ENCODE measurements around the gene PKNOX2.
A peak's percentile ranks its signal among the peaks of the same experiment; 100 is the strongest.

The PKNOX2 gene

DNA sequence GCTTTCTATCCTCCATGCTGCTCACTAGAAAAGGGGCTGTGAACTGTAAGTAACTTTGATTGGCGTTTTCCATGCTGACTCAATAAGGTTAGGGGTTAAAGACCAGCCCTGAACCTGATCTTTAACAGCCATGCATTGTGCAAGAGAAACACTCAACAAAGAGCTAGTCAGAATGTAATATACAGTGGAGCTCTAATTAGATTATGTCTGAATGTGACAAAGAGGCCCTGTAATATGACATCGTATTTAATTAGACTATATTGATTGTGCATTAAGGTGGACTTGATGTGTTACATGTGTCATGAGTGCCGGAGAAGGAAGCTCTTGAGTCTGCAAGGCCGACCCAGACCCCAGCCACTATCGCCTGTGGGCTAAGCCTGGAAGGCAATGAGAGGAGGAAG is 70.5 kb downstream of the PKNOX2 start:
- DNase-seq (ENCODE audit: low spot score): peak; percentile 55

DNA sequence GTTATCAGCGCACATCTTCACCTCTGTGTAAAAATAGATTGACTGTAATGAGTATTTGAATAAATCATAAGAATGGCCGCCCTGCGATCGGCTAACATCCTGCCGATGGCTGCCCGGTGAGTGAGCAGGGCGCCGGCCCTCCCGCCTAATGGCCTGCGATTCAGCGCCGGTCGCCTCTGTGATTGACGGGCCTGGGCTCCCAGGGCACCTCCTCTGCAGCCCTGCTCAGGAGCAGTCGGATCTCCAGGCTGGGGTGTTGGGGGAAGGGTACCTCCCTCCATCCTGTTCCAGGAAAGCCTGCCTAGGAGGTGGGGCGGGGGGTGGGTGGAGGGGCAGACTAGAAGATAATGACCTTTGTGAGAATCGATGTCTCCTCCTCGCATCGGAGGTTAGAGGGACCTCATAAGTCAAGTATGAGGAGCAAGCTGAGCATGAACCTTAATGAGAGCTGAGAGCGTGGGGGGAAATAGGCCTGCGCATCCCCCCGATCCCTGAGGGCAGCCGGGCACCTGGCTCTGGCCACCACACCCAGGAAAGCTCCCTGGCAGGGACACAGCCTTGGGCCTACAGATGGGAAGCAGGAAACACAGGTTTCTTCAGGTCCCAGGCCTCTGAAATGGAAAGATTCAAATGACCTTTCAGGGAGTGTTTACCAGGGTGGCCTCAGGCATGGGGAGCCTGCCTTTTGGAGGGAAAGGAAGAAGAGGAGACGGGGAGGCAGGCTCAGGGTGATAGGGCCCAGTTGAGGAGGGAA is 71.7 kb downstream of the PKNOX2 start:
- DNase-seq (ENCODE audit: low spot score): no peak

DNA sequence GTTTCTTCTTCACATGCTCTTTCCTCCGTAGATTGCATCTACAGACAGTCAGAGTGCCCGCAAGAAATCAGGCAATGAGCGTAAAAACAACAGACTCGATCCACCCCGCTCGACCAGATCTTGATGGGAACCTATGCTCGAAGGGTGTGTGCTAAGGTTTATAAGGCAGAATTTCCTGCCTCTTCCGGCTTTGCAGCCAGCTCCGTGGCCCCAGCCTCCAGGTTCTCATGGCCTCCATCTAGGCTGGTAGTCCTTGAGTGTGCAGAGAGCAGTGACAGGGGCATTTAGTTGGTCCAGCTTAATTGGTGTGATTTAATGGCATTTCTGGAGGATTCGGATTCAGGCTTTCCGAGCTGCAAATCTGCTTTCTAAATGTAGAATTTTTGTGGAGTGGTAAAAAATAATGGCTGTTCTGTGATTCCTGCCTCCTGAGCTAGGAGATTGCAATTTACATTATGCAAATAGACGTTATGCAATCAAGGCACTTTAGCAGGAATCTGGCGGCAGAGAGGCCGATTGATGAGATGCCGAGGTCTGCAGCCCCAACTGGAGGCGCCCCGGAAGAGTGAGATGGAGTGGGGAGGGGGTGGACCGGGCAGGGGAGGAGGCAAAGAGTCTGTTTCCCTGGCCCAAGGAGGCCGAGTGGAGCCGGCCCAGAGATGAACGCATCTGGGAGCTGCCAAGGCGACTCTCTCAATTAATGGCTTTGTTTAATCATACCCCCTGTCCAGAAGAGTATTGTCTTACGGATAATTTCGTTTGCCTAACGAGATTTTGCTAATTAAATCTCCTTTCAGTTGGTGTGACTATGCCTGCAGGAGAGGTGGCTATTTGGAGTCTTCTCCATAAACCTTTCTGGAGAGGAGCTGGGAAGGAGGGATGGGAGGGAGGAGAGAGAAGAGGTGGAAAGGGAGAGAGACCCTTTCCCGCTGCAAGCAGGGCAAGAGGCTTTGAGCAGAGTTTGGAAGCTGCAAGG is 75.3 kb downstream of the PKNOX2 start:
- no peak for DNase-seq (ENCODE audit: low spot score)

- DNase-seq (ENCODE audit: low spot score): no peak
These were observed 76.6 kb downstream of the PKNOX2 start for GRCh38 chr11:125241104-125241503.

GRCh38 chr11:125242141-125242775 is 77.7 kb downstream of the PKNOX2 start:
- DNase-seq (ENCODE audit: low spot score): no peak

GRCh38 chr11:125244166-125244565 is 79.6 kb downstream of the PKNOX2 start:
- no peak for DNase-seq (ENCODE audit: low spot score)

- DNase-seq (ENCODE audit: low spot score): no peak
These were observed 80.7 kb downstream of the PKNOX2 start for GRCh38 chr11:125245299-125245698.

- DNase-seq (ENCODE audit: low spot score): no peak
These were observed 82.9 kb downstream of the PKNOX2 start for GRCh38 chr11:125247431-125247830.

- no peak for DNase-seq (ENCODE audit: low spot score)
These were observed 86.0 kb downstream of the PKNOX2 start for GRCh38 chr11:125250318-125251213.

- DNase-seq (ENCODE audit: low spot score): no peak
These were observed 86.6 kb downstream of the PKNOX2 start for GRCh38 chr11:125251214-125251545.

DNA sequence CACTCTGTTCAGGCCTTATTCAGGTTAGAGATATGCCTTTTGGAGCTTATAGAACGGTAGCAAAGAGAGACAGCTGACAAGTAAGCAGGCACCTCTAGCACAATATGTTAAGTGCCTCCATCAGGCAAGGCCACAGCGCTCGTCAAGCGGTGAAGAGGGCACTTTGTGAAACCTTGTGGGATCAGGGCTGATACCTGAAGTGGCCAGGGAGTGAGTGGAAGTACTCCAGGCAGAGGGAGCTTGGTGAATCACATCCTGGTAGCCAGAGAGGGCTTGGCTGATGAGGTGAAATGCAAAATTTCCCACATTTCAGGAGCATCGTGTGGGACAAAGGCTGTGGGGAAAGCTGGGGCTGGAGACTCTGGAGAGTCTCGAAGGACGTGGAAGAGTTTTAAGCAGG is 87.4 kb downstream of the PKNOX2 start:
- DNase-seq (ENCODE audit: low spot score): no peak

- no peak for DNase-seq (ENCODE audit: low spot score)
These were observed 88.7 kb downstream of the PKNOX2 start for GRCh38 chr11:125253289-125253688.

GRCh38 chr11:125253795-125254525 is 89.4 kb downstream of the PKNOX2 start:
- DNase-seq (ENCODE audit: low spot score): no peak

- DNase-seq (ENCODE audit: low spot score): no peak
These were observed 92.1 kb downstream of the PKNOX2 start for GRCh38 chr11:125256541-125257189.

GRCh38 chr11:125257190-125257579 is 92.6 kb downstream of the PKNOX2 start:
- peak; percentile 33 for DNase-seq (ENCODE audit: low spot score)

DNA sequence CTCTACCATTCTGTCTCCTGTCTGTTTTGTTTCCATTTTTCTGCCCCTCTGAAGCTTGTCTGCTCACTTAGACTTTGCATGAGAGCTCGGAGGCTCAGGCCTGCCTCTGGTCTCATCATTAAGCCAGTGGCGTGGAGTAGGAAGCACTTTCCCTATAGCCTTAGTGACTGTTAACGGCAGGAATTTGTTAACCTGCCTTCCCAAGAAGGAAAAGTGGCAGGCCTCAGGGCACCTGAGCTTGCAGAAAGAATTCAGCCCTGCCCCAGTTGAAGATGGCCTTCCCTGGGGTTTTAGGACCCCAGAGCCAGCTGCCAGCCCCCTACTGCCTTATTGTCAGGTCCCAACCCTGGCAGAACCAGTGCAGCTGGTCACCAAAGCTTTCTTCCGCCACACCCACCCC is 93.2 kb downstream of the PKNOX2 start:
- DNase-seq (ENCODE audit: low spot score): no peak

- no peak for DNase-seq (ENCODE audit: low spot score)
These were observed 93.9 kb downstream of the PKNOX2 start for GRCh38 chr11:125258291-125259032.

DNA sequence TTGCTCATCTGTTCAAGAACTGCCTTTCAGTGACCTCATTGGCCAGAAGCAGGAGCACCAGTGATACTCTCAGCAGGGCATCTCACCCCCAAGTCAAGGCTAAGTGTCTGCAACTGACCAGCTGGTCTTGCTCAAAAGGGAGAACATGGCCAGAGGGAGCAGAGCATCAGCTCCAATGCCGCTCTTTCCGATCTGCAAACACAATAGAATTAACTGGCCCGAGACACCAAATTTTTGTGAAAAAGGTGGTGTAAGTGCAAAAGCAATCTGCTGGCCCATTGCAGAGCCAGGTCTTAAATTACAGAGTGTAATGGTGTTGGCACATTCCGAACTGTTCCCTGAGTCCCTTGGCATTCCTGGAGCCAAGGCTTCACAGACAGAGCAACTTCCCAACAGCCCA is 97.0 kb downstream of the PKNOX2 start:
- no peak for DNase-seq (ENCODE audit: low spot score)

DNA sequence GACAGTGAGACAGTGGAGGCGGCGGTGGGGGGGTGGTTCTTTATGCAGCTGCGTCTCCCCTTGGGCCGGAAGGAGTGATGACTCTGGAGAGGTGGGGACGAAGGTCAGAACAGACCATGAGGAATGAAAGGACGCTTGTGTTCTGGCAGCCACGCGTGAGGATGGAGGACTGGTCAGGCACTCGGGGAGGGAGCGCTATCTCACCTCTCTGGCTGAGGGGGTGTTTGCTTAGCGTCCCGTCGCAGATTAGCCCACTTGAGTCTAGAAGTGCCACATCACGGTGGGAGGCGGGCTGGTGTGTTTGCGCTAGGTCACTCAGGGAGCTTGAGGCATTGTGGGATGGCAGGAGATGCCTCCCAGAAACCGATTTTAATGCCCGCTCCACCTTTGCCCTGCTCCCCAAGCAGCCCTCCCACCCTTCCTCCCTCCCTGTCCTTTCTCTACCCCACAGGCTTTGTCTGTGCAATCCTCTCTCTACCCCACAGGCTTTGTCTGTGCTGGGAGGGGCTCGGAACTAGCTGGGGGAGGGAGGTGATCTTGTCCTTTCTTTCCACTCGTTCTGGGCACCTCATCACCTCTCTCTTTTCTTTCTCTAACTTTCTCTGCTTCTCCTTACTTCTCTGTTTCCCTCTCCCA is 97.8 kb downstream of the PKNOX2 start:
- DNase-seq (ENCODE audit: low spot score): no peak
